GM18502 (cell line): ENCODE measurements around the gene SARS1.
A peak's percentile ranks its signal among the peaks of the same experiment; 100 is the strongest.
"Not testable (repeated sequence)": the region's sequence is repeated elsewhere in the genome, so short reads cannot be mapped to it uniquely, and the experiment has no call there.

ENCODE experiments used
- ATAC-seq: cut with Tn5 transposase; IDR thresholded peaks from one replicate; pipeline ENCODE4 v1.9.1; 2021; ENCODE audit warnings: mild to moderate bottlenecking; ENCODE audit not compliant: unreplicated experiment, poor library complexity

SARS1 gene

DNA sequence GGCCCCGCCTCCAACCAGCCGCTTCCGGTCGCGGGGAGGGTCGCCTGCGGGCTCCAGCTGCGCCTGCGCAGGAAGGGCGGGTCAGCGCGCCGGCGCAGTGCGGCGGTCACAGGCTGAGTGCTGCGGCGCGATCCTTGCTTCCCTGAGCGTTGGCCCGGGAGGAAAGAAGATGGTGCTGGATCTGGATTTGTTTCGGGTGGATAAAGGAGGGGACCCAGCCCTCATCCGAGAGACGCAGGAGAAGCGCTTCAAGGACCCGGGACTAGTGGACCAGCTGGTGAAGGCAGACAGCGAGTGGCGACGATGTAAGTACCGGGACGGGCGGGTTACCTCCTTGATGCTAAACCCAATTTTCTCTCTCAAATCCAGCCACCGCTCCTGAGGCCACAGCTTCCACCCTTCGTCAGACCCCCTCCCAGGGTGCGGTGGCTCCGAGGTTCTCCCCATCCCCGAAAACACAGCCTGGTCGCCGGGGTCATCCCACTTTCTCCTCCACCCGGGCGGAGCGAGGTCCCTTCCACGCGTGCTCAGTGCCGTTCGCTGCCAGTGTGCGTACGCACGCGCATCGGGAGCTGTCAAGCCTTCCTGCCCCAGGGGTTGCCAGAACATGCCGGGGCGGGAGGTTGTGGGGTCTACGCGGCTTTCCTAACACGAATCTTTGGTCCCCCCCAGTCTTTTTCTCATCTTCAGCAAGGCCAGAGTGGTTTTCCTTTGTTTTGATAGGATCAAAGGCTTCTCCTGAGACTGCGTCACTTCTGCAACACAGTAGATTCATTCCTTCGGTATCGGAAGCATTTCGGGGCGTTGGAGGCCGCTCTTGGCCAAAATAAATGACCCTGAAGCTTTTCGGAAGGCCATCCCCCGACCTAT is at the start of gene SARS1:
Gene SARS1 (plus strand): TSS at position 95 of the 870 bp plus-strand sequence. CDS start 75 bp downstream, at position 170.
- ATAC-seq: peak; percentile 82

DNA sequence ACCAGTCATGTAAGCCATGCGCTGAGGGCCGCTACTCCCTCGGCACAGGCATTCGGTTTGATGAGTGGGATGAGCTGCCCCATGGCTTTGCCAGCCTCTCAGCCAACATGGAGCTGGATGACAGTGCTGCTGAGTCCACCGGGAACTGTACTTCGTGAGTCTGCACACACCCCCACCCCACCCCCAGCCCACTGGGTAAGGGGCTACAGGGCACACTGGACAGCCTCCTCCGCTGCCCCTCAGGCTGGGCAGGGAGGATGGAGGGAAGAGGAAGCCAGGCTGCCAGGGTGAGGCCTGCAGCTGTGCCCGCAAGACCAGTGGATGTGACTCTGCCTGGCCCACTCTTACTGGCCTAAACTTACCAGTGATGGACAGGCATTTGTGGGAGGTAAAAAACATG is 49.2 kb upstream of the SARS1 start:
- ATAC-seq: no peak

DNA sequence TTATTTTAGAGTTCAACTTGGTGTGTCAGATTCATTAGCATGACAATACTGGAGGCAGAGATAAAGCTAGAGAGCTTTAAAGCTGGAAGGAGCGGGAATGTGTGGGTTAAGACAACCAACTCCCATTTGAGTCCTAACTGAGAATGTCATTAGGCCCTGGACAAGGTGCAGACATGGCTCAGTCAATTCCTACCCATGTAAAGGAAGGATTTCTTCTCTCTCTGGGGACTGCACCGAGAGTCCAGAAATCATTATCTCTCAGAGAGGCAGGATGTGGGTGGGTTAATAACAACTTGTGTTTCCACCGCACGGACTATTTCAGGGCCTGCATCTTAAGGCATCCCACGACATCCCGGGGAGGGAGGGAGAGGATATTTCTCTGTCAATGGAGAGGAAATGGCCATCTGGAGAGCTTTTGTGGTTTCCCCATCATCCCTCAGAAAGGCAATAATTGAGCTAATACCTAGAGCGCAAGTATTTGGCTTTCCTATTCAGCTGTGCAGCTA is 46.7 kb upstream of the SARS1 start:
- ATAC-seq: peak; percentile 62

DNA sequence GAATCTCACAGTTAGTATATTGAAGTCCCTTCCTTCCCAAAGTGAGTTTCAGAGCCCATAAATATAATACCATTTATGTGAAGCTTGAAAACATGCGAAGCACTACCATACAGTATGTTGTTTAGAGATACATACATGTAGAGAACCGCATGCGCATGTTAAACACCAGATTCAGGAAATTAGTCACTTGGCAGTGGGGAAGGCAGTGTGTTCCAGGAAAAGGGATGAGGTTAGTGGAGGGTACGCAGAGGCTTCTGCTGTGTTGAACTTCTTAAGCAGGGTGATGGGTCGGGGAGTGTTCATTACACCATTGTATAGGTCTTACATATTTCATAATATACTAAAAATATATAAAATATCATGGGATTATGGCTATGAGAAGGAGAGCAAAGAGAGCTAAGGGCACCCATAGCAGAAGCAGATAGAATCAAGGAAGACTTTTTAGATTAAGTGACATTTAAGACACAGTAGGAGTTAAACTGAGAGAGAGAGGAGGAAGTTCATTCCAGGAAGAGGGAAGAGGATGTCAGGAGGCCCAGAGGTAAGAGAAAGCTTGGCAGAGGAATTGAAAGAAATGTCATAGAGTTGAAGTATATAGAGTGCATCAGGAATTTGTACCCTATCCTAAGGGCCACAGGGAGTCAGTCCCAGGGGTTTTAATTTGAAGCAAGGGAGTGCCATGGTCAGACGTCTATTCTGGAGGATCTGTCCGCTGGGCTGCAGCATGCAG is 43.5 kb upstream of the SARS1 start:
- ATAC-seq: no peak

DNA sequence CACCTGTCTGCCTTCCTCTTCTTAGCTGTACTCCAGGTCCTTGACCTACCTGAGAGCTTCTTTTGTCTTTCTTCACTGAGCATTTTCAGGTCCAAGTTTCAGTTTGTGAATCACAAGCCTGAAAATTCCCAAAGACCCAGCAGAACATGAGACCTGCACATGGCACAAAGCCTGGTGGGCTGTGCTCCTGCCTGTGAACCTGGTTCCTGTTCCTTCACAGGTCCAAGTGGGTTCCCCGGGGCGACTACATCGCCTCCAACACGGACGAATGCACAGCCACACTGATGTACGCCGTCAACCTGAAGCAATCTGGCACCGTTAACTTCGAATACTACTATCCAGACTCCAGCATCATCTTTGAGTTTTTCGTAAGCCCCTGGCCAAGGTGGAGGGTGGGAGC is 42.1 kb upstream of the SARS1 start:
- no peak for ATAC-seq

- ATAC-seq: not testable (repeated sequence)
Measured at GRCh38 chr1:109176349-109176748, 37.4 kb upstream of the SARS1 start.

GRCh38 chr1:109180715-109181084 is 33.0 kb upstream of the SARS1 start:
- not testable (repeated sequence) for ATAC-seq

GRCh38 chr1:109181085-109181806 is 32.5 kb upstream of the SARS1 start:
- ATAC-seq: no peak

DNA sequence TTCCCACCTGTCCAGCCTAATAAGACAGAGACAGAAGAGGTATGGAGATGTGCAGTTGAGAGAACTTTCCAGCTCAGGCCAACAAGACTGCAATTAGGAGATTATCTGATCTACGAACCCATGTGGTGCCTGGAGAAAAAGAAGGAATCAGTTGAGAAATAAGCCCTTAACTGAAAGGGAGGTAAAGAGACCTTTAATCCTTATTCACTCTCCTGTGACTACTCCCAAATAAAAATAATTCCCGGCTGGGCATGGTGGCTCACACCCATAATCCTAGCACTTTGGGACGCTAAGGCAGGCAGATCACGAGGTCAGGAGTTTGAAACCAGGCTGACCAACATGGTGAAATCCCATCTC is 31.9 kb upstream of the SARS1 start:
- ATAC-seq: no peak

GRCh38 chr1:109183058-109183738 is 30.5 kb upstream of the SARS1 start:
- no peak for ATAC-seq

GRCh38 chr1:109184687-109185086 is 29.0 kb upstream of the SARS1 start:
- no peak for ATAC-seq

DNA sequence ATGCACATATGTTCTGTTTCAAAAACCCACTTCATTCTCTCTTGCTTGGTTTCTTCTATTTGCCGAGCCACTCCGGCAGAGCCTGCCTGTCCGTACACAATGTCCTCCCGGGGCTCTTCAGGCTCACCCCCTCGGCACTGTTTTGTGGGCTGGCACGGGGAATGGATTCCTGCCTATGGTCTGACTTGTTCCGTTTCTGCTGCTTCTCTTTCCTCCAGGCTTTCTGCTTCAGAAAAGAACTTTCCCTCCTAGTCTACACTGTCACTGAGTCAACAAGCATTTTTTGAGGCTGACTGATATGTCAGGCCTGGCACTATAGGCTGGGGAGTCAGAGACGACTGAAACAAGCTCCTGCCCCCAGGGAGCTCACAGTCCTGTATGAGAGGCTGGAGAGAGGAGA is 28.4 kb upstream of the SARS1 start:
- no peak for ATAC-seq

DNA sequence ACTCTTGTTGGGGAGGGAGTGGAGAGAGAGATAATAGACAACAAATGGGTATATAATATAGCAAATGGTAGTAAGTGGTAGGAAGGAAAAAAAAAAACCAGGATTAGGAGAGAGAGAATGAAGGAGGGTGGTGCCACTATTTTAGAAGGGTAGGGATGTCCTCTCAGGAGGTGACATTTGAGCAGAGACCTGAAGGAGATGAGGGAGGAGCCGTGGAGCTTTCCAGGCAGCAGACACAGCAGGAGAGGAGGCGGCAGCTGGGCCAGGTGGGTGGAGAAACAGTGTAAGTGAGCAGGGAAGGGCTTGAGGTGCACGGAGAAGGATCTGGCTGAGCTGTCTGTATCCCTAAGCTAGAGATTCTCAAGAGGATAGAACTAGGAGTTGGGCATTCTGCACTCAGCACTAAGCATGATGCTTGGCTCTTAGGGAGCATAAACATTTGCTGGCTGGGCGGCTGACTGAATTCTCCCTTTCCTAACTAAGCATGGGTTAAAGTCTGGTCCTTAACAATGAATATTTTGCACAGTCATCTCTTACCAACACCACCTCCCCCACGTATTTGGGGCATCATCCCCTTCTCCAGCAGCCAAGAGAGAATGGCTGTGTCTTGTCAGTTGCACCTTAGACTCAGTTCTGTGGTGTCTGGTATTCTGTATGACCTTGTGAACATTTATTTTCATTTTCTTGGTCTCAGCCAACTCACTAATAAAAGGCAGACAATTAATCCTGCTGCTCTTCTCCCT is 27.6 kb upstream of the SARS1 start:
- no peak for ATAC-seq

DNA sequence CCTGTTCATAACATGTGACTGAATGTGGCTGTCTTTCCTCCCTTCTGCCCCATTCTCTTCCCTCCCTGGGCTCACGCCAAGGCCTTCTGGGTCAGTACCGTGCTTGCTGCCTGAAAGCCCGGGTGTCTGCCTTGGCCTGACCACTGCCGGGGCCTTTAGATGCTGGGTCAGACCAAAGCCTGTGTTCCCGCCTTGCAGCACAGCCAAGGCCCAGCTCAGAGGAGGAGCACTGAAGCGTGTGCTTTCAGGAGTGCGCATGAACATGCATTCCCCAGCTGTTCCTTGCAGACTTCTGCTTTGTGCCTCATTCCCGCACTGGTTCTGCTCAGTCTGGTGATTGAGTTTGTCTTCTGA is 27.0 kb upstream of the SARS1 start:
- no peak for ATAC-seq

GRCh38 chr1:109187127-109187526 is 26.6 kb upstream of the SARS1 start:
- no peak for ATAC-seq

- no peak for ATAC-seq
Measured at GRCh38 chr1:109188200-109188599, 25.5 kb upstream of the SARS1 start.

GRCh38 chr1:109188781-109189180 is 24.9 kb upstream of the SARS1 start:
- no peak for ATAC-seq

- no peak for ATAC-seq
Measured at GRCh38 chr1:109190189-109190588, 23.5 kb upstream of the SARS1 start.

DNA sequence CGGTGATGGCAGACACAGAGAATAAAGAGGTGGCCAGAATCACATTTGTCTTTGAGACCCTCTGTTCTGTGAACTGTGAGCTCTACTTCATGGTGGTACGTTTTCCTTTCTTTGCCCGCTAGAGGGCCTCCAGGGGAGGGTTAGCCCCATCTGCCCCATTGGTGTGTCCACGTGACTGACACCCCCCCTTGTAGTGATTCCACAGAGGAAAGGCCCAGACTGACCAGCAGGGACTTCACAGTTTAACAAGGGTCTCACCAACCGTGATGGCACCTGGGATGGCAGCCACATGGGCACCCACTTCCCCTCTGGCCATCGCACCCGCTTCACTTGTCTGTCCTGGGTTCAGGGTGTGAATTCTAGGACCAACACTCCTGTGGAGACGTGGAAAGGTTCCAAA is 22.3 kb upstream of the SARS1 start:
- no peak for ATAC-seq

DNA sequence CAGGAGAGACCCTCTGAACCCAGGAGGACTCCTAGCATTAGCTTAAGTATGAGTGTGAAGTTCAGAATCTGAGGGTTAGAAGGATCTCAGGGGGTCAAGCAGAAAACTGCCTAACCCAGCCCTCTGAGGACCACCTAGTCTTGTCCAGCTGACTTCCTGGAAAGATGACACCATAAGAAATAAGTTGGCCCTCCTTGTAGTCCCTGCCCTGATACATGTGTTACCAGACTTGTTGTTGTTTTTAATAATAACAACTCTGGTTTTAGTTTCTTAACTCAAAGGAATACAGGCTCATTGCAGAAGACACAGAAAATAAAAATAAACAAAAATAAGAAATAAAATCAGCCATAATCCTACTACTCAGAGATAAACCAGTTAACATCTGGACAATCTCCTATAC is 21.8 kb upstream of the SARS1 start:
- no peak for ATAC-seq
